Breast epithelium (tissue), 3 donors: ENCODE measurements around the gene MAP4K4.

Source experiments
- CTCF ChIP-seq, 3 donors: fragments of 450-650 bp; IDR thresholded peaks; one replicate each; pipeline ENCODE4 v1.5.1; 2016 to 2017; ENCODE audit warnings: antibody characterized with exemption in 3 of 3, mild to moderate bottlenecking in 3 of 3, moderate library complexity in 3 of 3
- POLR2AphosphoS5 ChIP-seq, 3 donors: sonication (generic); formaldehyde crosslinking; IDR thresholded peaks; one replicate each; pipeline ENCODE4 v1.6.1; 2017; ENCODE audit warnings: antibody characterized with exemption in 3 of 3

GRCh38 chr2:101854877-101855276 is 157.4 kb downstream of the MAP4K4 start:
- TF ChIP-seq POLR2AphosphoS5 (IDR thresholded peaks at IDR 0.05) (no peak), CTCF (IDR thresholded peaks at IDR 0.05) (no peak)
